ENCODE measurements around the gene XPNPEP3.
A peak's percentile ranks its signal among the peaks of the same experiment; 100 is the strongest.
"Not testable (repeated sequence)": the region's sequence is repeated elsewhere in the genome, so short reads cannot be mapped to it uniquely, and the experiment has no call there.

XPNPEP3 gene

DNA sequence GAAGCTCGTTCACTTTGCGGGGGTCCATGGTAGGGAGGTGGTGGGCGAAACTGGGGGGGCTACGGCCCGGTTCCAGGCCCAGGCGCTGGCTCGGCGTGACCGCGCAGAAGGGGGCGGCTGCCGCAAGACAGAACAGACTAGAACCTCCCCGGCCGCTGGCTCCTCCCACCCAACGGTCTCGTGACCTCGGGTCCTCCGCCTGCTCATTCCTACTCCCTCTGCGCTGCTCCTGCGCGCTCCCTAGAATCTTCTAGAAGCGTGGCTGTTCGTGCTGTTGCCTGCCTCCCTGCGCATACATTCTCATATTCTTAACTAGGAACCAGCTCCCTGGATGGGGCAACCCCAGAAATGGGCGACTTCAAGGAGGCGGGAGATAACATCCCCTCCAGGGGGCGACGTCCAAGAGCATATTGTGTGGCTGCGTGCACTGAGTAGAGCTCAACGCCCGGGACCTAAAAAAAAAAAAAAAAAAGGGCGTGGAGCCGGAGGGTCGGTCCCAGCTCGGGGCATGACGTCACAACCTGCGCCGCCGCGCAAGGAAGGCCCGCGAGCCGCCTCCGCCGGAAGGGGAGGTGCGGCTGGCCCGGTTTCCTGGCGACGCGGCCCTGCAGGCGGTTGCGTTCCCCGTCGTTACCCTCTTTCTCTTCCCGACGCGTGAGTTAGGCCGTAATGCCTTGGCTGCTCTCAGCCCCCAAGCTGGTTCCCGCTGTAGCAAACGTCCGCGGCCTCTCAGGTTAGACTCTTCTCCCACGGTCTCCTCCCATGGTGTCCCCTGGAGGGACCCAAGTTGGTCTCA is at the start of gene XPNPEP3, which contains the start of gene ST13:
Gene XPNPEP3 (plus strand): TSS at position 636 of the 796 bp plus-strand sequence. CDS start 34 bp downstream, at position 670.
Gene ST13 (minus strand): TSS at position 127 of the 796 bp plus-strand sequence. CDS start 99 bp downstream, at position 28.
- Histone ChIP-seq H3K9me3 (ENCODE audit: control insufficient read depth, low read length) (no peaks in the 10 kb centered on the region), H3K36me3 (ENCODE audit: control insufficient read depth, insufficient read depth, low read length) (no peaks in the 10 kb centered on the region), H3K4me1 (ENCODE audit: control insufficient read depth, insufficient read depth, low read length) (peaks cover 10% of the 10 kb centered on the region), H3K4me3 (ENCODE audit: low read length) (peak within 1 kb of the TSS; percentile 96), H3K9ac (ENCODE audit: low read length) (peak within 1 kb of the TSS; percentile 85), H3K27me3 (ENCODE audit: control insufficient read depth, insufficient read depth, low read length) (no peaks in the 10 kb centered on the region)

DNA sequence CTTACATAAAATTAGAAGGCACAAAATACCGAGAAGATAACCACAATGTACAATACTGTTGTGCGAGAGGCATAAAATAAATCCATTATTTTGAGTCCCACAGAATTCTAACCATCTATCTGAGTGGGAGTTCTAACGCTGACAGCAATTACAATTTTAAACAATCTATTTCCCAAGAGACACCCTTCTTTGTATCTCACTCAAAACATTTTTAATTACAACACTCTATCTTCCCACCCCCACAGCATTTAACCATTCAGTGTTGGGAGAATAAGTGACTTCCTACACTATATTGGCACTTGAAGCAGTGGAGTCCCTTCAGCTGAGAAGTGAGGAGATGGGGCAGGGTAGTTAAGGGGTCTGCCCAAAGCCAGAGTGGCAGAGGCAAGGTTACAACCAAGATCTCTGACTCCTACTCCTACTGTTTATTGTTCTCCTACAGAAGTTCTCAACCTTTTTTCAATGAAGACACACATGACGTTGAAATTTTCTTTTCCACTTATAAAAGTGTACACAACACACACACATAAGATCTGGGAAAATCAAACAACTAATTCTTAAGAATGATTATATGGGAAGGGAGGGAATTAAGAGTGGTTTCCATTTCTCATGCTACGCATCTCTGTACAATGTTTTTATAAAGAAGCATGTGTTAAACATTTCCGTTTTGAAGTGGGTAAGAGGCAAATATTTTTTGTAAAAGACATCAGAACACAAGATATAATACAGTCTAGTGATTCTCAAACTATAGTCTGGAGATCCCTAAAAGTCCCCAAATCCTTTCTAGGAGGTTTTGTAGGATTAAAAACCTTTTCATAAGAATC is 48.7 kb upstream of the XPNPEP3 start:
- Histone ChIP-seq H3K36me3 (ENCODE audit: control insufficient read depth, insufficient read depth, low read length) (no peaks in the 10 kb centered on the region), H3K9ac (ENCODE audit: low read length) (no peak overlapping the region), H3K27me3 (ENCODE audit: control insufficient read depth, insufficient read depth, low read length) (no peaks in the 10 kb centered on the region)

DNA sequence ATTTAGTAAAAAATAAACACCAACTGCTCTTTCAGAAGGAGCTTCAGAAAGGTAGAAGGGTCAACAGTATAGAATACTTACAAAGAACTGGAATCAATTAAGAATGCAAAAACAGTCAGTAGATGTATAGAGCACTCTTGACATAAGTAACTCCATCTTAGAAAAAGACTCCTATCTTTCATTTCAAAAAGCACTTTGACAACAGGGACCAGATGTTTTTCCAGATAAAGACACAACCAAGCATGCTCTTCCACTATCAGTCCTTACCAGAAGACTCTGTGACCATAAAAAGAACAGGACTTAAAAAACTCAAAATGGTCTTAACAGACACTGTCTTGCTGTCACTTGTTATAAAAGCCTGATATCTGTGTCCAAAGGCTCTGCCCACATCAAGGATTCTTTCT is 43.0 kb upstream of the XPNPEP3 start:
- H3K9me3 ChIP-seq (ENCODE audit: control insufficient read depth, low read length): no peaks in the 10 kb centered on the region
- H3K36me3 ChIP-seq (ENCODE audit: control insufficient read depth, insufficient read depth, low read length): no peaks in the 10 kb centered on the region
- H3K27me3 ChIP-seq (ENCODE audit: control insufficient read depth, insufficient read depth, low read length): no peaks in the 10 kb centered on the region
- H3K4me1 ChIP-seq (ENCODE audit: control insufficient read depth, insufficient read depth, low read length): peaks cover 16% of the 10 kb centered on the region
- no peak overlapping the region for H3K9ac ChIP-seq (ENCODE audit: low read length)
- H3K4me3 ChIP-seq (ENCODE audit: low read length): no peak overlapping the region

More for the DNA sequence above, 48.7 kb upstream of the XPNPEP3 start:
- H3K4me3 ChIP-seq (ENCODE audit: low read length): no peak overlapping the region
- H3K4me1 ChIP-seq (ENCODE audit: control insufficient read depth, insufficient read depth, low read length): peaks cover 5% of the 10 kb centered on the region
- H3K9me3 ChIP-seq (ENCODE audit: control insufficient read depth, low read length): no peaks in the 10 kb centered on the region

DNA sequence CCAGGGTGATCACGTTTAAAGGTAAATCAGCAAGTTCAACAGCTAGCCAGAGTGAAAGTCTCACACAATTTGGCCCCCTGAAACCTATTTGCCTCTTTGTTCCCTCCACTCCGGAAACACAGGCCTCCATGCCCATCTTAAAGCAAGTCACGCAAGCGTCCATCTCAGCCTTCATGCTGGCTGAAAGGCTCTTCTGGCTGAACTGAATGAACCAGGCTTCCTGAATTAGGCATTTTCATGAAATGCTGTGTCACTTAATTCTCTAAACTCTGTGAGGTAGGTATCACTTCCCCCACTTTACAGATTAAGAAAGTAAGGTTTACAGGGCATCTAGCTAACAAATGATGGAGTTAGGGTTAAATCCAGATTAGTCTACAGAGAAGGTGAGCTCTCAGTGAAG is 39.2 kb upstream of the XPNPEP3 start:
- no peaks in the 10 kb centered on the region for H3K27me3 ChIP-seq (ENCODE audit: control insufficient read depth, insufficient read depth, low read length)
- peaks cover 11% of the 10 kb centered on the region for H3K4me1 ChIP-seq (ENCODE audit: control insufficient read depth, insufficient read depth, low read length)
- no peaks in the 10 kb centered on the region for H3K36me3 ChIP-seq (ENCODE audit: control insufficient read depth, insufficient read depth, low read length)
- no peak overlapping the region for H3K9ac ChIP-seq (ENCODE audit: low read length)
- H3K9me3 ChIP-seq (ENCODE audit: control insufficient read depth, low read length): no peaks in the 10 kb centered on the region
- H3K4me3 ChIP-seq (ENCODE audit: low read length): no peak overlapping the region

DNA sequence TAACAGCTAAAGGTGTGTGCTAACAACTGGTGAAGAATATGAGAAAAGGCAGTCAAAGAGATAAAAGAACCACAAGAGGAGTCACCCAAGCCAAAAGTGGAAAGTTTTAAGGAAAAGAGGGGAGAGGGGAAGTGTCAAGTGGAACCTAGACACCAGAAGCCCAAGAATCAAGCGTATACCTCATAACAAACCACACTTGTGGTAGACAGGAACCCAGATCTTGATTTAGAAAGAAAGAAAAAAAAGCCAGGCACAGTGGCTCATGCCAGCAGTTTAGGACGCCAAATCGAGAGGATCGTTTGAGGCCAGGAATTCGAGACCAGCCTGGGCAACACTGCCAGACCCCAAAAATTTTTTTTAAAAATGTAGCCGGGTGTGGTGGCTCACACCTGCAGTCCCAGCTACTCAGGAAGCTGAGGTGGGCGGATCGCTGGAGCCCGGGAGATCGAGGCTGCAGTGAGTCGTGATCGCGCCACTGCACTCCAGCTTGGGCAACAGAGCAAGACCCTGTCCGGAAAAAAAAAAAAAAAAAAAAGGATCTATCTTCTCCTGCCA is 38.7 kb upstream of the XPNPEP3 start:
- Histone ChIP-seq H3K36me3 (ENCODE audit: control insufficient read depth, insufficient read depth, low read length) (no peaks in the 10 kb centered on the region), H3K9ac (ENCODE audit: low read length) (peak overlapping the region; percentile 89), H3K27me3 (ENCODE audit: control insufficient read depth, insufficient read depth, low read length) (no peaks in the 10 kb centered on the region), H3K4me3 (ENCODE audit: low read length) (peak overlapping the region; percentile 87), H3K9me3 (ENCODE audit: control insufficient read depth, low read length) (no peaks in the 10 kb centered on the region), H3K4me1 (ENCODE audit: control insufficient read depth, insufficient read depth, low read length) (peaks cover 11% of the 10 kb centered on the region)

DNA sequence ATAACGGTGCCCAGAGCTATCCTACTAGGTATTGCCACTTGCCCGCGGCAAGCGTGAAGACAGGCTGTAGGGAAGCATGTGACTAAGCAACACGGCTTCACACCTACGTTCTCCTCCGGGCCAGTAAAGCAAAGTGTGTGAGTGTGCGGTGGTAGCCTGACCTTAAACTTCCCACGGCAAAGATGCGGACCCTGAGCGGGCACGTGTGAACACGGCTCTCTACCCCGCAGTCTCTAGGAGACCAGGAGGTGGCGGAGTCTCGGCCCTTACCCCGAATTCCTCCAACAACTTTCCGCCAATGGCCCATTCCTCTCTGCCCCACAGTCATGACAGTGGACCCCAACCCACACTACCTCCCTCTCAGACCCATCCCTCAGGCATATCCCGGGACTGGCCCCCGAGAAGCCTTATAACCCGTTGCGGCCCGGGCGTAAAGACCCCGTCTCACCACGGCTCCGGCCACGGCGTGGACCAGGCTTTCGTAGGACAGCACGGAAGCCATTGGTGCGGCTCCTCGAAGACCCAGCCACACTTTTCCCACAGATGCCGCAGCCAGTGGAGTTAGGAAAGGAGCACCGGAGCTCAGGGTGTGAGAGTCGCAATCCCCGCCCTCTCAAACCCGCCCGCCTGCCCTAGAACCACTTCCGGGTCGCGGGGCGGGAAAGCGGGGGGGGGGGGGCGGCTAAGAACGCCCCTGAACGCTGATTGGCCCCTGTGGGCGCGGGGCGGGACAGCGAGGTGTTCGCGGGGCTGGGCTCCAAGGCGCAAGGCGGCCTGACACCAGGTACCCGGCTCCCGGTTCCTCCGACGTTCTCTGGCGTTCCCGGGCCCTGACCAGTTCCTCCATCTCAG is 38.0 kb upstream of the XPNPEP3 start, which contains the start of gene SLC25A17:
Gene SLC25A17 (minus strand): TSS at position 600 of the 852 bp plus-strand sequence. CDS start 98 bp downstream, at position 502.
- peak within 1 kb of the TSS; percentile 89 for H3K9ac ChIP-seq (ENCODE audit: low read length)
- peak within 1 kb of the TSS; percentile 87 for H3K4me3 ChIP-seq (ENCODE audit: low read length)
- no peaks in the 10 kb centered on the region for H3K9me3 ChIP-seq (ENCODE audit: control insufficient read depth, low read length)
- H3K27me3 ChIP-seq (ENCODE audit: control insufficient read depth, insufficient read depth, low read length): no peaks in the 10 kb centered on the region
- peaks cover 11% of the 10 kb centered on the region for H3K4me1 ChIP-seq (ENCODE audit: control insufficient read depth, insufficient read depth, low read length)
- H3K36me3 ChIP-seq (ENCODE audit: control insufficient read depth, insufficient read depth, low read length): no peaks in the 10 kb centered on the region

DNA sequence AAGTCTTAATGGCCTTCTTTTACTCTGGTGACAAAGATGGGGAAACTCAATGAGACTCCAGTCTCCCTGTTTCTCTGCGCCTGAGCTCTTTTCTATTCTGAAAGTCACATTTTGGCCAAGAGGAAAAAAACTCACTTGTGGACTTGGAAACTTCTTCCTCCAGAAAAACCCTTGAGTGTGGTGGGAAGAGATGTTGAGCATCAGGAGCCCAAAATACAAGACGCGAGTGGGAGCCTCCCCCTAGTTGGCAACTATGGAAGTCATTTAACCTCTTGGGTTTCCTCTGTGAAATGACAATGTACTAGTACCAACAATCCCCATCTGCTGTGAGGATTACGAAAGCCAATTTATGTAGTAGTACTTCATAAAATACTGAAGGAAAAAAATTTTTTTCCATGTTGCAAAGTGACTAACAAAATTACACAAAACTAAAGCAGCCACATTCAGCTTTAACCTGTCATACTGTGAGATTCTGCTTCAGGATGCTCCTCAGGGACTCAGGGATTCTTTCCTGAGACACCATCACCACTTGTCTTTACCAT is 37.3 kb upstream of the XPNPEP3 start:
- Histone ChIP-seq H3K4me1 (ENCODE audit: control insufficient read depth, insufficient read depth, low read length) (peaks cover 11% of the 10 kb centered on the region), H3K9me3 (ENCODE audit: control insufficient read depth, low read length) (no peaks in the 10 kb centered on the region), H3K9ac (ENCODE audit: low read length) (peak overlapping the region; percentile 89), H3K27me3 (ENCODE audit: control insufficient read depth, insufficient read depth, low read length) (no peaks in the 10 kb centered on the region), H3K4me3 (ENCODE audit: low read length) (peak overlapping the region; percentile 32), H3K36me3 (ENCODE audit: control insufficient read depth, insufficient read depth, low read length) (no peaks in the 10 kb centered on the region)

DNA sequence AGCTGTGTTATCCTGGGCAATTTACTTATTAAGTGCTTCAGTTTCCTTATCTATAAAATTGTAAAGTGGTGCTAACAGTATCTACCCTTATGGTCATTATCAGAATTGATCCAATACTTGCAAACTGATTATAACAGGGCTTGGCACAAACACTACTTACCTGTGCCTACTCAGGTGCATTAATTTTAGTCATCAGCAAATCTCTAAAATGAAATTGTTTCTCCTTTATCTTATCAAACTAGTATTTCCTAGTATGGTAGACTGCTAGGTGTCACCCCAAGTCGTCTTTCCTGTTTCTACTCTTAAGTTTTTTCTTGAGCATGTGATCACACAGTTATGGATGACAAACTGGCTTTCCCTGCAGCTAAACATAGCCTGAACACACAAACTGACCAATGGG is 33.5 kb upstream of the XPNPEP3 start:
- Histone ChIP-seq H3K27me3 (ENCODE audit: control insufficient read depth, insufficient read depth, low read length) (no peaks in the 10 kb centered on the region), H3K9me3 (ENCODE audit: control insufficient read depth, low read length) (no peaks in the 10 kb centered on the region), H3K4me1 (ENCODE audit: control insufficient read depth, insufficient read depth, low read length) (peaks cover 2% of the 10 kb centered on the region), H3K4me3 (ENCODE audit: low read length) (no peak overlapping the region), H3K9ac (ENCODE audit: low read length) (no peak overlapping the region), H3K36me3 (ENCODE audit: control insufficient read depth, insufficient read depth, low read length) (no peaks in the 10 kb centered on the region)

DNA sequence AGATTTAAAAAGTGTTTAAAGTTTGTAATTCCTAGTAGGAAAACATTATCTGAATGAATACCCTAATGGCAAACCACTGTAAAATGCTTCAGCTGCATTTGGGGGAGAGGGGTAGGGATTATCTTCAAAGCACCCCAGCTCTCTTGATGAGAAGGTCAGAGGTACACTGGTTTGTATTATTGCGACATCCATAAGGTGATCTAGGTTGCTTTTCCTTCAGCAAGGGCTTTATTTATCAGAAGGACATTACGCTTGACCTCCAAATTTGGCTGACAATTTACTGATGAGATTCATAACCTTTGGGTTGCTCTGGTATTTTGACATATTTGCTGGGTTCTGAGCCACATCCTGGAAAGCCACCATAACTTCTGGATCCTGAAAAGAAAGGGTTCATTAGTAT is 30.7 kb upstream of the XPNPEP3 start:
- not testable (repeated sequence) for H3K9ac ChIP-seq (ENCODE audit: low read length); H3K4me1 ChIP-seq (ENCODE audit: control insufficient read depth, insufficient read depth, low read length); H3K4me3 ChIP-seq (ENCODE audit: low read length); H3K27me3 ChIP-seq (ENCODE audit: control insufficient read depth, insufficient read depth, low read length); H3K36me3 ChIP-seq (ENCODE audit: control insufficient read depth, insufficient read depth, low read length); H3K9me3 ChIP-seq (ENCODE audit: control insufficient read depth, low read length)

DNA sequence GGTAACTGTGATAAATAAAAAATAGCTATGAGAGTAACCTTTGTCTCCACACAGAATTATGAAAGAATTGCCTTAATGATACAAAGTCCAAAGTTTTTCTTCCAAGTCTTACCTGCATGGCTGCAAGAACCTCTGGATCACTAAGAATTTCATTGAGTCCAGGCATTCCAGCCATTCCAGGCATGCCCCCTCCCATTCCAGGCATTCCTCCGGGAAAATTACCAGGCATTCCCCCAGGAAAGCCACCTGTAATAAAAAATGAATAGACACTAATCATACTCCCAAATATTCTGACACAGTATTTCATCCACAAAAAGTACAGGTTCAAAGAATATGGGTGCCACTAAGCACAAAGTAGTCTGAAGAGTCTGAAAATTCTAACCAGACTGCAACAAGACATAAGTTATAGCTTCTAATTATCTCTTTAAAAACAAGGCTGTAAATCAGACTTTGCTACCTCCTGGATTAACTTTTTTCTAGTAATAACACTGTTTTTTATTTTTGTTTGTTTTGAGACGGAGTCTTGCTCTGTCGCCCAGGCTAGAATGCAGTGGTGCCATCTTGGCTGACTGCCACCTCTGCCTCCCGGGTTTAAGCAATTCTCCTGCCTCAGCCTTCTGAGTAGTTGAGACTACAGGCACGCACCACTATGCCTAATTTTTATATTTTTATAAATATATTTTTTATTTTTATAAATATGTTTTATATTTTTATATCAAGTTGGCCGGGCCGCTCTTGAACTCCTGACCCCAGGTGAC is 29.8 kb upstream of the XPNPEP3 start:
- peaks cover under 1% of the 10 kb centered on the region for H3K4me1 ChIP-seq (ENCODE audit: control insufficient read depth, insufficient read depth, low read length)
- H3K4me3 ChIP-seq (ENCODE audit: low read length): no peak overlapping the region
- H3K9me3 ChIP-seq (ENCODE audit: control insufficient read depth, low read length): no peaks in the 10 kb centered on the region
- H3K36me3 ChIP-seq (ENCODE audit: control insufficient read depth, insufficient read depth, low read length): peaks cover 5% of the 10 kb centered on the region
- no peak overlapping the region for H3K9ac ChIP-seq (ENCODE audit: low read length)
- no peaks in the 10 kb centered on the region for H3K27me3 ChIP-seq (ENCODE audit: control insufficient read depth, insufficient read depth, low read length)
